Measurements from ENCODE around the gene CATSPER3. TPM values are rescaled to one million over a fixed set of nuclear protein-coding genes. Genes with fewer than 3 reads are reported as not detected.

The CATSPER3 gene
- total and polyA plus RNA-seq, 3 donors from 2014 or later: 11.8 to 56.6 (median 21.7) TPM

DNA sequence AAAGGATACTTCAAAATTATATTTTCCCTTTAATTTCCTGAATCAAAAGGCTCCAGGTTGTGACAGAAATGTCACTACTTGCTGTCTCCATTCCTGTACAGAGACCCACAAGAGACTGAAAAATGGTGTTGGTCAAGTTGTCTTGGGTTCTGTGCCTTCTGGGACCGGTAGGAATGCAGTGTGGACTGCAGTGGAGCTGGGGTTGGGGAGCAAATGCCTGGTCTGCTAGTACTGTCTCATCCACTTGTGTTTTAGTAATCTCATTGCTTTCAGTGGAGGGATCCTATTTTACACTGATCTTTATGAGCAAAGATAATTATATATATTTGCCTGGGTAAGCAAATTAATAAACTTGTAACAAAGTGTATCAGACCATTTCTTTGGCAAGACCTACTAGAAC, 24.2 kb upstream of the CATSPER3 start:
- DNase-seq: no peak
- Histone ChIP-seq H3K4me3 (no peak overlapping the region), H3K9me3 (no peaks in the 10 kb centered on the region), H3K27ac (no peak overlapping the region), H3K4me1 (peaks cover 5% of the 10 kb centered on the region), H3K36me3 (ENCODE audit: low read depth, missing control alignments) (no peaks in the 10 kb centered on the region), H3K27me3 (no peaks in the 10 kb centered on the region)
- WGBS, 2 donors: 26 to 45% methylated on average over 1 of the region's 1 CpG
- intact Hi-C loops (cut with DNase I; ENCODE audit: low total_unique reads): no loop called here
- no peak for TF ChIP-seq POLR2A (IDR thresholded peaks at IDR 0.05)
- no peak for TF ChIP-seq CTCF (IDR thresholded peaks at IDR 0.05)

DNA sequence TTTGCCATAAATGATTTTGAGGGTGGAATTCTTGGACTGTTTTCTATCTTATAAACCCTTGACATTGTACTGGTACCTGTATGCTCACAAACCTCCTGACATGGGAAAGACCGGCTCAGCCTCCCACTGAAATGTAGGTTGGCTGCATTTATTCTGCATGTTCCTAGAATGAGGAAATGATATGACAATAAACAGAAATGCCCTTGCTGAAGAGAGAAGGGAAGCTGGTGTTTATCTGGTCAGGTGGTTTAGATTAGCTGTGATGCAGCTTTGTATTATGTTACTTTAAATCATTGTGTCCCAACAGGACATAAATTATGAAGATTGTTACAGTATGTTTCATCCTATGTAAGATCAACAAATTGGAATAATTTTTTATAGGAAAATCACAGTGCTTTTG, 23.1 kb upstream of the CATSPER3 start:
- Histone ChIP-seq H3K27ac (peak overlapping the region in 1 of 2 donors; percentile 36), H3K4me1 (peaks cover 5% of the 10 kb centered on the region), H3K36me3 (ENCODE audit: low read depth, missing control alignments) (no peaks in the 10 kb centered on the region), H3K4me3 (no peak overlapping the region), H3K9me3 (no peaks in the 10 kb centered on the region), H3K27me3 (no peaks in the 10 kb centered on the region)
- DNase-seq: no peak
- intact Hi-C loops (cut with DNase I; ENCODE audit: low total_unique reads): no loop called here
- WGBS, 2 donors: 36 to 53% methylated on average over 1 of the region's 1 CpG
- TF ChIP-seq POLR2A (IDR thresholded peaks at IDR 0.05) (no peak), CTCF (IDR thresholded peaks at IDR 0.05) (no peak)

DNA sequence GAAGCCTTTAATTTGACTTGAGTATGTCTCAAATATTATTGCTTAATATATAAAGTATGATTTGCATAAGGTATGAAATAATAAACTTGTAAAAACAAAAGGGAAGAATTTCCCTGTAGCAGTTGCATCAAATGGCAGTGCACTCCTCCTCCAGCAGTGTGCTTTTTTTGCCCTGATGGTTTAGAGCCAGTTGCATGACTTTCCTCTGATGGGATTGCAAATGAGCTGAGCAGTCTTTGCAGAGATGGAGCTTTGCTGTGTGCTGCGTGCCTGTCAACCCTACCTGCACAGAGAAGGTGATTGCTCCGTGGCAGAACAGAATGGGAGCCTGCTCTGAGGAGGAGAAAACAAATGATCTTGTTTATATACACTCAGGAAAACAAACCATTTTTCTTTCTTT, 22.7 kb upstream of the CATSPER3 start:
- Histone ChIP-seq H3K4me1 (peaks cover 5% of the 10 kb centered on the region), H3K27me3 (no peaks in the 10 kb centered on the region), H3K4me3 (no peak overlapping the region), H3K9me3 (no peaks in the 10 kb centered on the region), H3K36me3 (ENCODE audit: low read depth, missing control alignments) (no peaks in the 10 kb centered on the region), H3K27ac (no peak overlapping the region)
- intact Hi-C loops (cut with DNase I; ENCODE audit: low total_unique reads): no loop called here
- no peak for DNase-seq
- TF ChIP-seq POLR2A (IDR thresholded peaks at IDR 0.05): no peak
- no peak for TF ChIP-seq CTCF (IDR thresholded peaks at IDR 0.05)
- WGBS, 2 donors: 70 to 80% methylated on average over 2 of the region's 2 CpGs

DNA sequence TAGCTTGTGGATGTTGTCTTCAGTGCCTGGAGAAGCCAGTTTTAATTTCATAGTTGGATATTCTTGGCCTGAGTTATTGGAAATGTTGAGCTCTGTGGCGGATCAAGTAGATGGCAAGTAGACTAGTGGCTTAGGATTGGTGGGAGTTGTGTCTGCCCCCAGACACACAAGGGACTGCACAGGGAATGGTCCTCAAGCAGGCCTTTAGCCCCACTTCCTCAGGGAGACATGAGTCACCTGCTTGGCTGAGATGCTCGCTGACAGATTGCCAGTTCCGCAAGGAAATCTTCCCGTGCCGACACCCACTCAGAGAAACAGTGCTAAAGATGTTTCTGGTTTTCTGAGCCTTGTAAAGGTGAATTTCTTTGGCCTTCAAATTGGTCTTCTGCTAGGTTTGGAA, 18.8 kb upstream of the CATSPER3 start:
- intact Hi-C loops (cut with DNase I; ENCODE audit: low total_unique reads): no loop called here
- Histone ChIP-seq H3K4me1 (no peaks in the 10 kb centered on the region), H3K4me3 (no peak overlapping the region), H3K27me3 (no peaks in the 10 kb centered on the region), H3K9me3 (no peaks in the 10 kb centered on the region), H3K36me3 (ENCODE audit: low read depth, missing control alignments) (no peaks in the 10 kb centered on the region), H3K27ac (no peak overlapping the region)
- DNase-seq: no peak
- TF ChIP-seq CTCF (IDR thresholded peaks at IDR 0.05): no peak
- no peak for TF ChIP-seq POLR2A (IDR thresholded peaks at IDR 0.05)
- 66 to 84% methylated on average over 5 of the region's 5 CpGs for WGBS, 2 donors

DNA sequence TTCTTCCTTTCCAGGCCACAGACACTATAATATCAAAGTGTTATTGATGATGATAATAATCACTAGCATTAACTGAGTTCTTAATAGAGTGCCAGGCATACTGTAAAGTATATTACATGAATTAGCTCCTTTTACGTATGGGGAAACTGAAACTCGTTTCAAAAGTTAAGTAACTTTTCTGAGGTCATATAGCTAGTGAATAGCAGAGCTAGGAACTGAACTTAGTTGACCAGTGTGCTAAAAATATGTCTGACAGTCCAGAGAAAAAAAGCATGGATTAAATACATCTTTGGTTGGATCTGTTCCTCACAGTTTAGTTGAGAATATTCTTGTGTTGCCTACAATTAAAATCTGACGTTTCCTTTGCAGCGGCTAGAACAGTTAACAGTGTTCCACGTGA, 18.4 kb upstream of the CATSPER3 start:
- intact Hi-C loops (cut with DNase I; ENCODE audit: low total_unique reads): no loop called here
- no peaks in the 10 kb centered on the region for H3K4me1 ChIP-seq
- H3K9me3 ChIP-seq: no peaks in the 10 kb centered on the region
- H3K27me3 ChIP-seq: no peaks in the 10 kb centered on the region
- H3K4me3 ChIP-seq: no peak overlapping the region
- no peak overlapping the region for H3K27ac ChIP-seq
- 90 to 95% methylated on average over 5 of the region's 5 CpGs for WGBS, 2 donors
- no peaks in the 10 kb centered on the region for H3K36me3 ChIP-seq (ENCODE audit: low read depth, missing control alignments)
- no peak for TF ChIP-seq CTCF (IDR thresholded peaks at IDR 0.05)
- TF ChIP-seq POLR2A (IDR thresholded peaks at IDR 0.05): no peak
- no peak for DNase-seq
